ENCODE data around the gene CCDC187. TPM values are rescaled to one million over a fixed set of nuclear protein-coding genes. Genes with fewer than 3 reads are reported as not detected.
A peak's percentile ranks its signal among the peaks of the same experiment; 100 is the strongest.

The CCDC187 gene
- total and polyA plus RNA-seq, 9 donors = 0.01 to 0.16 (median 0.04) TPM

- WGBS (ENCODE audit: insufficient coverage) = 23% methylated on average over 24 of the region's 32 CpGs
- peaks cover 11% of the 10 kb centered on the region for H3K4me1 ChIP-seq (ENCODE audit: control insufficient read depth, insufficient read depth, low read length)
- no peak overlapping the region for H3K4me3 ChIP-seq (ENCODE audit: low read length)
- H3K36me3 ChIP-seq (ENCODE audit: control insufficient read depth, insufficient read depth, low read length) = no peaks in the 10 kb centered on the region
- peak; percentile 80 for DNase-seq
- no peaks in the 10 kb centered on the region for H3K9me3 ChIP-seq (replicated peaks; ENCODE audit: control insufficient read depth, low read depth, low read length)
- peaks cover 28% of the 10 kb centered on the region for H3K27me3 ChIP-seq (ENCODE audit: control insufficient read depth, insufficient read depth, low read length)
- H3K27ac ChIP-seq (ENCODE audit: low read length) = peak overlapping the region; percentile 74
Measured at GRCh38 chr9:136283291-136284235, 20.3 kb downstream of the CCDC187 start.

- Histone ChIP-seq H3K4me1 (ENCODE audit: control insufficient read depth, insufficient read depth, low read length) (peaks cover 11% of the 10 kb centered on the region), H3K9me3 (replicated peaks; ENCODE audit: control insufficient read depth, low read depth, low read length) (no peaks in the 10 kb centered on the region), H3K27me3 (ENCODE audit: control insufficient read depth, insufficient read depth, low read length) (peaks cover 26% of the 10 kb centered on the region), H3K36me3 (ENCODE audit: control insufficient read depth, insufficient read depth, low read length) (no peaks in the 10 kb centered on the region), H3K27ac (ENCODE audit: low read length) (no peak overlapping the region), H3K4me3 (ENCODE audit: low read length) (no peak overlapping the region)
- no peak for DNase-seq
- WGBS (ENCODE audit: insufficient coverage) = 74% methylated on average over 12 of the region's 14 CpGs
Measured at GRCh38 chr9:136282272-136282861, 21.5 kb downstream of the CCDC187 start.

GRCh38 chr9:136281421-136282271 lies 22.2 kb downstream of the CCDC187 start:
- Histone ChIP-seq H3K4me1 (ENCODE audit: control insufficient read depth, insufficient read depth, low read length) (peaks cover 11% of the 10 kb centered on the region), H3K27me3 (ENCODE audit: control insufficient read depth, insufficient read depth, low read length) (peaks cover 23% of the 10 kb centered on the region), H3K4me3 (ENCODE audit: low read length) (no peak overlapping the region), H3K36me3 (ENCODE audit: control insufficient read depth, insufficient read depth, low read length) (no peaks in the 10 kb centered on the region), H3K27ac (ENCODE audit: low read length) (no peak overlapping the region), H3K9me3 (replicated peaks; ENCODE audit: control insufficient read depth, low read depth, low read length) (no peaks in the 10 kb centered on the region)
- no peak for DNase-seq
- WGBS (ENCODE audit: insufficient coverage) = 80% methylated on average over 39 of the region's 39 CpGs

GRCh38 chr9:136280535-136281315 lies 23.2 kb downstream of the CCDC187 start:
- H3K27me3 ChIP-seq (ENCODE audit: control insufficient read depth, insufficient read depth, low read length) = peaks cover 27% of the 10 kb centered on the region
- peaks cover 11% of the 10 kb centered on the region for H3K4me1 ChIP-seq (ENCODE audit: control insufficient read depth, insufficient read depth, low read length)
- H3K36me3 ChIP-seq (ENCODE audit: control insufficient read depth, insufficient read depth, low read length) = no peaks in the 10 kb centered on the region
- no peak overlapping the region for H3K27ac ChIP-seq (ENCODE audit: low read length)
- no peak for DNase-seq
- 74% methylated on average over 12 of the region's 16 CpGs for WGBS (ENCODE audit: insufficient coverage)
- H3K4me3 ChIP-seq (ENCODE audit: low read length) = no peak overlapping the region
- H3K9me3 ChIP-seq (replicated peaks; ENCODE audit: control insufficient read depth, low read depth, low read length) = no peaks in the 10 kb centered on the region

- no peaks in the 10 kb centered on the region for H3K36me3 ChIP-seq (ENCODE audit: control insufficient read depth, insufficient read depth, low read length)
- H3K4me1 ChIP-seq (ENCODE audit: control insufficient read depth, insufficient read depth, low read length) = peaks cover 11% of the 10 kb centered on the region
- H3K9me3 ChIP-seq (replicated peaks; ENCODE audit: control insufficient read depth, low read depth, low read length) = no peaks in the 10 kb centered on the region
- no peak overlapping the region for H3K27ac ChIP-seq (ENCODE audit: low read length)
- H3K4me3 ChIP-seq (ENCODE audit: low read length) = no peak overlapping the region
- 38% methylated on average over 2 of the region's 6 CpGs for WGBS (ENCODE audit: insufficient coverage)
- DNase-seq = no peak
- peaks cover 39% of the 10 kb centered on the region for H3K27me3 ChIP-seq (ENCODE audit: control insufficient read depth, insufficient read depth, low read length)
Measured at GRCh38 chr9:136279471-136279870, 24.4 kb downstream of the CCDC187 start.

- WGBS (ENCODE audit: insufficient coverage) = no CpG with 5 or more reads among the region's 1 CpG
- Histone ChIP-seq H3K36me3 (ENCODE audit: control insufficient read depth, insufficient read depth, low read length) (no peaks in the 10 kb centered on the region), H3K27me3 (ENCODE audit: control insufficient read depth, insufficient read depth, low read length) (peaks cover 41% of the 10 kb centered on the region), H3K9me3 (replicated peaks; ENCODE audit: control insufficient read depth, low read depth, low read length) (no peaks in the 10 kb centered on the region), H3K4me3 (ENCODE audit: low read length) (no peak overlapping the region), H3K27ac (ENCODE audit: low read length) (no peak overlapping the region), H3K4me1 (ENCODE audit: control insufficient read depth, insufficient read depth, low read length) (peaks cover 9% of the 10 kb centered on the region)
- no peak for DNase-seq
Measured at GRCh38 chr9:136278894-136279293, 25.0 kb downstream of the CCDC187 start.

GRCh38 chr9:136278221-136278620 lies 25.7 kb downstream of the CCDC187 start:
- 94% methylated on average over 8 of the region's 9 CpGs for WGBS (ENCODE audit: insufficient coverage)
- Histone ChIP-seq H3K36me3 (ENCODE audit: control insufficient read depth, insufficient read depth, low read length) (no peaks in the 10 kb centered on the region), H3K27me3 (ENCODE audit: control insufficient read depth, insufficient read depth, low read length) (peaks cover 41% of the 10 kb centered on the region), H3K27ac (ENCODE audit: low read length) (no peak overlapping the region), H3K4me3 (ENCODE audit: low read length) (no peak overlapping the region), H3K4me1 (ENCODE audit: control insufficient read depth, insufficient read depth, low read length) (peaks cover 2% of the 10 kb centered on the region), H3K9me3 (replicated peaks; ENCODE audit: control insufficient read depth, low read depth, low read length) (no peaks in the 10 kb centered on the region)
- no peak for DNase-seq

- Histone ChIP-seq H3K36me3 (ENCODE audit: control insufficient read depth, insufficient read depth, low read length) (no peaks in the 10 kb centered on the region), H3K4me1 (ENCODE audit: control insufficient read depth, insufficient read depth, low read length) (no peaks in the 10 kb centered on the region), H3K9me3 (replicated peaks; ENCODE audit: control insufficient read depth, low read depth, low read length) (no peaks in the 10 kb centered on the region), H3K27me3 (ENCODE audit: control insufficient read depth, insufficient read depth, low read length) (peaks cover 41% of the 10 kb centered on the region), H3K4me3 (ENCODE audit: low read length) (no peak overlapping the region), H3K27ac (ENCODE audit: low read length) (no peak overlapping the region)
- WGBS (ENCODE audit: insufficient coverage) = 90% methylated on average over 12 of the region's 14 CpGs
- no peak for DNase-seq
Measured at GRCh38 chr9:136277746-136278145, 26.1 kb downstream of the CCDC187 start.

GRCh38 chr9:136276716-136277115 lies 27.2 kb downstream of the CCDC187 start:
- Histone ChIP-seq H3K9me3 (replicated peaks; ENCODE audit: control insufficient read depth, low read depth, low read length) (no peaks in the 10 kb centered on the region), H3K36me3 (ENCODE audit: control insufficient read depth, insufficient read depth, low read length) (no peaks in the 10 kb centered on the region), H3K4me1 (ENCODE audit: control insufficient read depth, insufficient read depth, low read length) (no peaks in the 10 kb centered on the region), H3K27ac (ENCODE audit: low read length) (no peak overlapping the region), H3K27me3 (ENCODE audit: control insufficient read depth, insufficient read depth, low read length) (peaks cover 41% of the 10 kb centered on the region), H3K4me3 (ENCODE audit: low read length) (no peak overlapping the region)
- 85% methylated on average over 11 of the region's 11 CpGs for WGBS (ENCODE audit: insufficient coverage)
- DNase-seq = no peak
